Iris pigment epithelial cell (primary cell): ENCODE measurements around the gene NEIL3.
A peak's percentile ranks its signal among the peaks of the same experiment; 100 is the strongest.

ENCODE experiments used
- DNase-seq: peaks from one replicate; pipeline ENCODE4 v3.0.0-alpha.2; 2011; ENCODE audit warnings: low read depth

Gene NEIL3

GRCh38 chr4:177369372-177369771, 59.7 kb downstream of the NEIL3 start:
- peak; percentile 63 for DNase-seq

- no peak for DNase-seq
Measured at GRCh38 chr4:177371461-177371860, 61.8 kb downstream of the NEIL3 start.

GRCh38 chr4:177374966-177375365, 65.3 kb downstream of the NEIL3 start:
- DNase-seq = no peak

- no peak for DNase-seq
Measured at GRCh38 chr4:177375372-177375771, 65.7 kb downstream of the NEIL3 start.

- no peak for DNase-seq
Measured at GRCh38 chr4:177376024-177376423, 66.3 kb downstream of the NEIL3 start.

GRCh38 chr4:177380730-177381287, 71.1 kb downstream of the NEIL3 start:
- no peak for DNase-seq

- DNase-seq = no peak
Measured at GRCh38 chr4:177381762-177382310, 72.2 kb downstream of the NEIL3 start.

- DNase-seq = no peak
Measured at GRCh38 chr4:177384856-177385397, 75.3 kb downstream of the NEIL3 start.

GRCh38 chr4:177385576-177386277, 76.1 kb downstream of the NEIL3 start:
- DNase-seq = no peak

GRCh38 chr4:177386278-177386815, 76.7 kb downstream of the NEIL3 start:
- DNase-seq = no peak

GRCh38 chr4:177391287-177391686, 81.6 kb downstream of the NEIL3 start:
- DNase-seq = peak; percentile 12

- no peak for DNase-seq
Measured at GRCh38 chr4:177391953-177392352, 82.3 kb downstream of the NEIL3 start.

GRCh38 chr4:177393236-177393635, 83.6 kb downstream of the NEIL3 start:
- DNase-seq = no peak

GRCh38 chr4:177396352-177396751, 86.7 kb downstream of the NEIL3 start:
- DNase-seq = no peak

GRCh38 chr4:177400030-177400429, 90.4 kb downstream of the NEIL3 start:
- no peak for DNase-seq

- no peak for DNase-seq
Measured at GRCh38 chr4:177401658-177402273, 92.1 kb downstream of the NEIL3 start.

- DNase-seq = no peak
Measured at GRCh38 chr4:177403746-177404145, 94.1 kb downstream of the NEIL3 start.

- no peak for DNase-seq
Measured at GRCh38 chr4:177404342-177404741, 94.7 kb downstream of the NEIL3 start.

- DNase-seq = no peak
Measured at GRCh38 chr4:177404986-177405385, 95.3 kb downstream of the NEIL3 start.

GRCh38 chr4:177405508-177405907, 95.8 kb downstream of the NEIL3 start:
- no peak for DNase-seq

GRCh38 chr4:177408023-177408422, 98.3 kb downstream of the NEIL3 start:
- DNase-seq = no peak

- DNase-seq = no peak
Measured at GRCh38 chr4:177410566-177410965, 100.9 kb downstream of the NEIL3 start.

- DNase-seq = no peak
Measured at GRCh38 chr4:177411996-177412395, 102.3 kb downstream of the NEIL3 start.
